GM12878 (cell line): ENCODE measurements around the gene GPC3. TPM values are rescaled to one million over a fixed set of nuclear protein-coding genes. Genes with fewer than 3 reads are reported as not detected.

ENCODE experiments used
- CREB1 ChIP-seq: IDR thresholded peaks from 2 replicates; pipeline ENCODE4 v1.6.1; 2012; ENCODE audit warnings: low read depth, mild to moderate bottlenecking, inconsistent platforms
- E2F4 ChIP-seq: IDR thresholded peaks from 2 replicates; pipeline ENCODE4 v1.6.1; 2012; ENCODE audit warnings: low read depth, low read length, improper control_type of control experiment
- GABPA ChIP-seq: IDR thresholded peaks from 2 replicates; pipeline ENCODE4 v1.6.1; 2014; ENCODE audit warnings: antibody characterized with exemption, low read depth, mild to moderate bottlenecking, inconsistent platforms
- MAX ChIP-seq: IDR thresholded peaks from 2 replicates; pipeline ENCODE4 v1.6.1; 2012; ENCODE audit warnings: low read depth, low read length, improper control_type of control experiment
- MEF2A ChIP-seq: IDR thresholded peaks from 2 replicates; pipeline ENCODE4 v1.6.1; 2011; ENCODE audit warnings: low read depth, mild to moderate bottlenecking, low read length, moderate library complexity; ENCODE audit not compliant: insufficient read depth
- MXI1 ChIP-seq: fragments of 150-350 bp; IDR thresholded peaks from 2 replicates; pipeline ENCODE4 v1.6.1; 2011; ENCODE audit warnings: low read depth, mild to moderate bottlenecking, inconsistent platforms, low read length, improper control_type of control experiment
- REST ChIP-seq: IDR thresholded peaks from 2 replicates; pipeline ENCODE4 v1.6.1; 2012; ENCODE audit warnings: mild to moderate bottlenecking, low read depth, low read length
- SMAD5 ChIP-seq: IDR thresholded peaks from 2 replicates; pipeline ENCODE4 v1.6.1; 2016; ENCODE audit warnings: antibody characterized with exemption, low read depth
- SPI1 ChIP-seq: IDR thresholded peaks from 2 replicates; pipeline ENCODE4 v1.6.1; 2011; ENCODE audit warnings: low read depth, mild to moderate bottlenecking, low read length, moderate library complexity, borderline replicate concordance; ENCODE audit not compliant: insufficient read depth
- ZBTB11 ChIP-seq: fragments of 450-650 bp; formaldehyde crosslinking; IDR thresholded peaks from 2 replicates; pipeline ENCODE4 v1.5.0; 2022; ENCODE audit warnings: mild to moderate bottlenecking, missing genetic modification characterization
- ZNF24 ChIP-seq: fragments of 450-650 bp; IDR thresholded peaks from 2 replicates; pipeline ENCODE4 v1.6.1; 2017; ENCODE audit warnings: antibody characterized with exemption, mild to moderate bottlenecking
- polyA plus RNA-seq, 11 experiments: library from polyadenylated mRNA; depleted of rRNA in 4 of 11; unstranded in 6 of 11; stranded (reverse) in 5 of 11; fragments of >200 nt; fragmentation: Nextera tagmentation in 4 of 11; fragmentation: Illumina TruSeq in 1 of 11; extraction: Ambion mirVana in 4 of 11; extraction: Trizol in 1 of 11; gene quantifications; 1 replicate in 1 of 11; 2 replicates in 10 of 11; pipeline versions ENCODE4 v1.2.1 to v1.2.3, GENCODE V29; 2011 to 2016; ENCODE audit warnings: inconsistent platforms in 2 of 11, missing spikeins in 2 of 11, low read depth in 1 of 11
- total RNA-seq, 4 experiments: library from RNA; depleted of rRNA in 3 of 4; stranded (reverse); fragments of >200 nt in 3 of 4; fragmentation: Illumina TruSeq in 1 of 4; extraction: Trizol in 1 of 4; gene quantifications; 2 replicates each; pipeline versions ENCODE4 v1.2.1 to v1.2.3, GENCODE V29; 2013 to 2021

The GPC3 gene
- total and polyA plus RNA-seq, 10 of the 15 experiments (the other 5 are each of a cell fraction or from before 2014, with no cell fraction given) = 0.09 to 0.82 TPM; not detected in 8

- TF ChIP-seq E2F4 = no peak
- TF ChIP-seq CREB1 = no peak
- no peak for TF ChIP-seq SPI1
- TF ChIP-seq REST = no peak
- no peak for TF ChIP-seq GABPA
- TF ChIP-seq ZNF24 = no peak
- TF ChIP-seq SMAD5 = no peak
- TF ChIP-seq ZBTB11 = no peak
- TF ChIP-seq MEF2A = no peak
- no peak for TF ChIP-seq MXI1
- no peak for TF ChIP-seq MAX
- TF ChIP-seq, all 136 proteins: peak for 0
These were observed 16.2 kb downstream of the GPC3 start (continued) for GRCh38 chrX:133969191-133969590.
